HUES6 (cell line): Measurements from ENCODE around the gene ANAPC5.
A peak's percentile ranks its signal among the peaks of the same experiment; 100 is the strongest.

ENCODE experiments used
- H3K27ac ChIP-seq: 2 replicates; pipeline ENCODE4 v1.7.0; 2013; ENCODE audit warnings: low read depth, mild to moderate bottlenecking, low read length, inconsistent platforms
- H3K27me3 ChIP-seq: 2 replicates; pipeline ENCODE4 v1.6.1; 2013; ENCODE audit warnings: low read length; ENCODE audit not compliant: control insufficient read depth, insufficient read depth
- H3K36me3 ChIP-seq: 2 replicates; pipeline ENCODE4 v1.6.1; 2013; ENCODE audit warnings: low read length; ENCODE audit not compliant: control insufficient read depth, insufficient read depth
- H3K4me1 ChIP-seq: 2 replicates; pipeline ENCODE4 v1.6.1; 2013; ENCODE audit warnings: low read length; ENCODE audit not compliant: control insufficient read depth, insufficient read depth
- H3K4me3 ChIP-seq: 2 replicates; pipeline ENCODE4 v1.5.1; 2013; ENCODE audit warnings: low read depth, low read length
- H3K9ac ChIP-seq: one replicate; pipeline ENCODE4 v1.6.1; 2013; ENCODE audit warnings: mild to moderate bottlenecking, low read length
- H3K9me3 ChIP-seq: 2 replicates; pipeline ENCODE4 v1.6.1; 2013; ENCODE audit warnings: low read depth, low read length; ENCODE audit not compliant: control insufficient read depth, insufficient read depth

The ANAPC5 gene

GRCh38 chr12:121351820-121352681, at the start of gene ANAPC5:
Gene ANAPC5 (minus strand): TSS chr12:121352411. CDS start chr12:121352340, 71 bp downstream.
- Histone ChIP-seq H3K4me1 (peaks cover 3% of the 10 kb centered on the region; the same call in 1 of the 2 replicates), H3K27me3 (no peaks in the 10 kb centered on the region), H3K36me3 (peaks cover 6% of the 10 kb centered on the region), H3K27ac (peak within 1 kb of the TSS; percentile 27; the same call in 1 of the 2 replicates), H3K9me3 (no peaks in the 10 kb centered on the region), H3K9ac (peak within 1 kb of the TSS; percentile 84), H3K4me3 (peak within 1 kb of the TSS; percentile 83)

- Histone ChIP-seq H3K27me3 (no peaks in the 10 kb centered on the region), H3K9me3 (no peaks in the 10 kb centered on the region), H3K36me3 (peaks cover 22% of the 10 kb centered on the region), H3K4me3 (peak overlapping the region; percentile 88), H3K9ac (peak overlapping the region; percentile 96), H3K4me1 (peaks cover 10% of the 10 kb centered on the region), H3K27ac (peak overlapping the region; percentile 87)
Observed at GRCh38 chr12:121400332-121401139, 48.3 kb upstream of the ANAPC5 start.

- no peaks in the 10 kb centered on the region for H3K27me3 ChIP-seq
- peaks cover 10% of the 10 kb centered on the region for H3K4me1 ChIP-seq
- H3K4me3 ChIP-seq = peak within 1 kb of the TSS; percentile 88
- H3K9ac ChIP-seq = peak within 1 kb of the TSS; percentile 96
- no peaks in the 10 kb centered on the region for H3K9me3 ChIP-seq
- H3K27ac ChIP-seq = peak within 1 kb of the TSS; percentile 87
- peaks cover 14% of the 10 kb centered on the region for H3K36me3 ChIP-seq
Observed at GRCh38 chr12:121399391-121400331, 47.5 kb upstream of the ANAPC5 start, which contains the start of gene RNF34. Gene RNF34 (plus strand): TSS chr12:121400118. CDS start chr12:121400213, 95 bp downstream.

- peaks cover 10% of the 10 kb centered on the region for H3K4me1 ChIP-seq
- H3K9me3 ChIP-seq = no peaks in the 10 kb centered on the region
- peak overlapping the region; percentile 88; the same call in 1 of the 2 replicates for H3K4me3 ChIP-seq
- no peaks in the 10 kb centered on the region for H3K27me3 ChIP-seq
- peaks cover 5% of the 10 kb centered on the region for H3K36me3 ChIP-seq
- H3K27ac ChIP-seq = no peak overlapping the region
- no peak overlapping the region for H3K9ac ChIP-seq
Observed at GRCh38 chr12:121398355-121398754, 46.1 kb upstream of the ANAPC5 start.

DNA sequence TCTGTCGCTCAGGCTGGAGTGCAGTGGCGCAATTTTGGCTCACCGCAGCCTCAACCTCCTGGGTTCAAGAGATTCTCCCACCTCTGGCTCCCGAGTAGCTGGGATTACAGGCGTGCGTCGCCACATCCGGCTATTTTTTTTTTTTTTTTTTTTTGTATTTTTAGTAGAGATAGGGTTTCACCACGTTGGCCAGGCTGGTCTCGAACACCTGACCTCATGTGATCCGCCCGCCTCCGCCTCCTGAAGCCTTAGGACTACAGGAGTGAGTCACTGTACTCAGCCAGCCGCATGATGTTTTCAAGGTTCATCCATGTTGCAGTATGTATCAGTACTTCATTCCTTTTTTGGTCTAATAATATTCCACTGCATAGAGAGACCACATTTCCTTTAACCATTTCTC, 45.3 kb upstream of the ANAPC5 start:
- Histone ChIP-seq H3K27me3 (no peaks in the 10 kb centered on the region), H3K27ac (no peak overlapping the region), H3K9ac (no peak overlapping the region), H3K9me3 (no peaks in the 10 kb centered on the region), H3K4me3 (no peak overlapping the region), H3K4me1 (peaks cover 10% of the 10 kb centered on the region), H3K36me3 (no peaks in the 10 kb centered on the region)

- Histone ChIP-seq H3K27ac (no peak overlapping the region), H3K36me3 (no peaks in the 10 kb centered on the region), H3K4me1 (0 out of 2 replicates have a peak, but pooled peaks cover 3% of the 10 kb centered on the region), H3K27me3 (no peaks in the 10 kb centered on the region), H3K9me3 (no peaks in the 10 kb centered on the region), H3K9ac (no peak overlapping the region), H3K4me3 (no peak overlapping the region)
Observed at GRCh38 chr12:121392325-121392716, 40.1 kb upstream of the ANAPC5 start.

DNA sequence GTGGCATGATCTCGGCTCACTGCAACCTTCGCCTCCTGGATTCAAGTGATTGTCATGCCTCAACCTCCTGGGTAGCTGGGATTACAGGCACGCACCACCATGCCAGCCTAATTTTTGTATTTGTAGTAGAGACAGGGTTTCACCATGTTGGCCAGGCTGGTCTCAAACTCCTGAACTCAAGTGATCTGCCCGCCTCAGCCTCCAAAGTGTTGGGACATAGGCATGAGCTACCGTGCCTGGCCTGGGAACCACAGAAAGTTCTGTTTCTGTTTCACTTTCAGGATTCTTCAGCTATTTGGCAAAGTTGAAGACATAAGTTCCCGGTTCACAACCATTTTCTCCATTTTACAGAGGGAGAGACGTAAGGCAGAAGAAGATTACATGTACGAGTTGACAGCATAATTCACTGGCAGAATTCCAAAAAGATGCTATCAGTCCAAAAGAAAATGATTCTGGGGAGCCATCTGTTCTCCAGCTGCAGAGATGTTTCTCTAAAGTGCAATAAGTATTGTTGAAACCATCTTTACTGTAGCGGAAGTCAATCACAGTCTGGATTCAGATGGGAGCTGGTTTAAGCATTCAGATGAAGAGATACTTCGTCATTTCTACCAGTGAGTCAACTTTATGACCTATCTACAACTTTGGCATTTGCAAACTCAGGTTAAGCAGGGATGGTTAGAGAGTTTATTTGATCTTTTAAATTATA, 39.6 kb upstream of the ANAPC5 start:
- Histone ChIP-seq H3K27ac (no peak overlapping the region), H3K9ac (no peak overlapping the region), H3K4me3 (no peak overlapping the region)

GRCh38 chr12:121390856-121391255, 38.6 kb upstream of the ANAPC5 start:
- H3K4me1 ChIP-seq = 0 out of 2 replicates have a peak, but pooled peaks cover 3% of the 10 kb centered on the region
- H3K9ac ChIP-seq = no peak overlapping the region
- H3K4me3 ChIP-seq = no peak overlapping the region
- no peaks in the 10 kb centered on the region for H3K27me3 ChIP-seq
- no peaks in the 10 kb centered on the region for H3K36me3 ChIP-seq
- no peaks in the 10 kb centered on the region for H3K9me3 ChIP-seq
- no peak overlapping the region for H3K27ac ChIP-seq

More for the DNA sequence above, 39.6 kb upstream of the ANAPC5 start:
- 0 out of 2 replicates have a peak, but pooled peaks cover 3% of the 10 kb centered on the region for H3K4me1 ChIP-seq
- no peaks in the 10 kb centered on the region for H3K36me3 ChIP-seq
- H3K27me3 ChIP-seq = no peaks in the 10 kb centered on the region
- no peaks in the 10 kb centered on the region for H3K9me3 ChIP-seq

GRCh38 chr12:121388421-121388981, 36.3 kb upstream of the ANAPC5 start:
- no peaks in the 10 kb centered on the region for H3K27me3 ChIP-seq
- 0 out of 2 replicates have a peak, but pooled peaks cover 3% of the 10 kb centered on the region for H3K4me1 ChIP-seq
- no peak overlapping the region for H3K9ac ChIP-seq
- H3K4me3 ChIP-seq = no peak overlapping the region
- H3K36me3 ChIP-seq = no peaks in the 10 kb centered on the region
- H3K9me3 ChIP-seq = no peaks in the 10 kb centered on the region
- no peak overlapping the region for H3K27ac ChIP-seq
